ELF-1 (cell line): ENCODE results near the gene TMEM178B.
"Not testable (repeated sequence)": the region's sequence is repeated elsewhere in the genome, so short reads cannot be mapped to it uniquely, and the experiment has no call there.

Experiments used
- DNase-seq: peaks from one replicate; pipeline ENCODE4 v3.0.0-alpha.2; 2016; ENCODE audit warnings: low read depth, low spot score

The TMEM178B gene

DNA sequence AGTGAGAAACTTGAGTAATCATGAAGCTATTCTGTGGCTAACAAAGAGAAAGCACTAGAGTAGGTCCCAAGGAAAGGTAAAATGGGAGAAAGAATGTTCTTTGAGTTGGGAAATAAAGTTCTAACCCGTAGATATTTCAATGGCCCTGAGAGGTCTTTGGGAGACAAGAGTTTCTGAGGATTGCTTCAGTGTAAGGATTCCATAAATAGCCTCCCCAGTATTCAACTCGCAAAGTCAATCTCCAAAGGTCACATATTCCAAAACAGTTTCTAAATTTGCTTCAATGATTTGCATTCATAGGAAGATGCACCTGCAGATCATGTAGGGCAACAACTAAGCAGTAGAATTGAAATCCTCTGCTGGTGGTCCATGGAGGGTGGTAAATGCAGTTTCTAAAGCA is 238.5 kb downstream of the TMEM178B start:
- DNase-seq: no peak

DNA sequence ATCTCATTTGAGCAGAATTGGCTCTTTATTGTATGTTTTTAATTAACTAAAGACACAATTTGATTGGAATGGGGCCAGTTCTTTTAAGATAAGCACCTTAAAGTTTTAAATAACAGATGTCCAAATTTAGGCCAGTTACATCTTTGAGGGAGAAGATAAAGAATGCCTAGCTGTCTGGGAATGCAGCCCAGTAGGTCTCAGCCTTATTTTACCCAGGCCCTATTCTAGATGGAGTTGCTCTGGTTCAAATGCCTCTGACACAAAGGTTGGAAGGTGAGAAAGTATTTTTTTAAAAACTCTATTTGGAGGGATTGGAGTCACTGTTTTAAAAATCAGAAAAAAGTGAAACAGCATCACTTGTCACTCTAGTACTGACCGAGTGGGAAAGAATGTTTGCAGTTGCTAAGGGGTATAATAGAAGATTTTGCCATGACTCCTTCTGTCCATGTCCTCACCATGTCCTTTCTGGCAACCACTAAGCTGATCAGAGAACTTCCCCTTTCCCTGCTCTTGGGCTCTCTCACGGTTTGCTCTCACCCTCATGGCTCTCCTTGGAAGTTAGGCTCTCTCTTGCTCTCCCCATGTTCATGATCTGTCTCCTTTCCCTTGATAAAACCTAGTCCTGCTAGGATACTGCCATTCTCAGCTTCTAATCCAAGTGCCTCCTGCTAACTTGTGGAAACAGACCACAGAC is 239.1 kb downstream of the TMEM178B start:
- DNase-seq: no peak

GRCh38 chr7:141313896-141314295 is 240.0 kb downstream of the TMEM178B start:
- DNase-seq: no peak

DNA sequence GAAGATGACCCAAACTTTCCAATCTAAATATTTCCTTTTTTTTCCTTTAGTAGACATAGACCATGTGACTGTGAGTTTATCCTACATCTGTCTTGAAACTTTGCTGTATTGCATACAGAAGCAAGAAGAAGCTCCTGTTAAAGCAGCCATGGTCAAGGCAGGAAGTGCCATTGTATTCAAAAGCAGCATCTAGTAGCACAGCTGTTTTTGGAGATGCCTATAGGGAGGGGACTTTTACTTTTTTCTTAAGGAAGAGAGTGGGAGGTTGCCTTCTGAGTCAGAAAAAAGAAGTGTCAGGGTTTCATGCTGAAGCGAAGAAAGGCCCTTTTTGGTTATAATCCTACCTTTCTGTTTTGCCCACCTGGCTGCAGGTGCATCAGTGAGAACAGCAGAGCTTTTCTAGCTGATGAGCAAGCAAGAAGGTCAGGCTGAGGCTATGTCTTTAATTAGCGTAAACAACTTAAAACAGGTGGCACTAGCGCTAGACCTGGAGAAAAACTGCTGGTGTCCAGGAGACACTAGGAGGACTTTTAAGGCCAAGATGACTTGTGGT is 243.2 kb downstream of the TMEM178B start:
- DNase-seq: no peak

- DNase-seq: no peak
These were observed 246.4 kb downstream of the TMEM178B start for GRCh38 chr7:141320287-141320686.

- DNase-seq: no peak
These were observed 248.5 kb downstream of the TMEM178B start for GRCh38 chr7:141322383-141322782.

GRCh38 chr7:141323826-141324225 is 250.0 kb downstream of the TMEM178B start:
- DNase-seq: no peak

DNA sequence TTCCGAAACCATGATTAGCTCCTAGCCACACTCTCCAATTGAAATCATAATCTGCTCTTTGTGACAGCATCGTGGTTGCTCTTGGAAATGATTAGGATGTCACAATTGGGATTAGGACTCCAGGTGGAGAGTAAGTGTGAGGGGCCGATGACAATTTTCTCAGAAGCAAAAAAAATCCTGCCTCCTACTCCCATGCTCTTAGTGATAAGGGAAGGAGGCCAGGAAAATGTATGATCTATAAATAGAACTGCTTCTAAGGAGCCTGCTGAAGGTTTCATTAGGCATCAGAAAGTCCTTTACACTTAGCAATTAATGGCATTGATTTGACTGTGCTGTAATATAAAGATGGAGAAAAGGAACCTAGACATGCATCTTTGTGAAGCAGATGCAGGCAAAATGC is 251.0 kb downstream of the TMEM178B start:
- no peak for DNase-seq

GRCh38 chr7:141325275-141325674 is 251.4 kb downstream of the TMEM178B start:
- DNase-seq: no peak

- no peak for DNase-seq
These were observed 254.4 kb downstream of the TMEM178B start for GRCh38 chr7:141328290-141328689.

- not testable (repeated sequence) for DNase-seq
These were observed 256.4 kb downstream of the TMEM178B start for GRCh38 chr7:141330285-141330684.

- peak; percentile 65 for DNase-seq
These were observed 259.6 kb downstream of the TMEM178B start for GRCh38 chr7:141333459-141333858.

- no peak for DNase-seq
These were observed 261.3 kb downstream of the TMEM178B start for GRCh38 chr7:141335164-141335563.

DNA sequence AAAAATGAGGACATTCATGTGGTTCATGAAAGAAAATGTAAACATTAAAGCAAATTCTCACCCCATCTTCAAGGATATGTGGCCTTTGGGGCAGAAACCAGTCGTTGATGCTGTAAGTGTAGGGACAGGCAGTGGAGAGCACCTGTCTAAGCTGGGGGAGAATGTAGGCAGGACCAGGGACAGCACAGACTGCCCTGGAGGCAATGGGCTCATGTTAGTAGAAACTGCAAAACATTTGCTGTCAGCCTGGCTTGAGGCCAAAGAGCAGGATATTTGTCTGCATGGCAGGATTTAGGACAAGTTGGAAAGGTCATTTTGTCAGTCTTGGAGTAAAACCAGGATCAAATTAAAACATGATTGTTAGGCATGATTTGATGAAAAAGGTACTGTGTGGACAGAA is 265.7 kb downstream of the TMEM178B start:
- peak; percentile 50 for DNase-seq

GRCh38 chr7:141340991-141341390 is 267.1 kb downstream of the TMEM178B start:
- DNase-seq: no peak

DNA sequence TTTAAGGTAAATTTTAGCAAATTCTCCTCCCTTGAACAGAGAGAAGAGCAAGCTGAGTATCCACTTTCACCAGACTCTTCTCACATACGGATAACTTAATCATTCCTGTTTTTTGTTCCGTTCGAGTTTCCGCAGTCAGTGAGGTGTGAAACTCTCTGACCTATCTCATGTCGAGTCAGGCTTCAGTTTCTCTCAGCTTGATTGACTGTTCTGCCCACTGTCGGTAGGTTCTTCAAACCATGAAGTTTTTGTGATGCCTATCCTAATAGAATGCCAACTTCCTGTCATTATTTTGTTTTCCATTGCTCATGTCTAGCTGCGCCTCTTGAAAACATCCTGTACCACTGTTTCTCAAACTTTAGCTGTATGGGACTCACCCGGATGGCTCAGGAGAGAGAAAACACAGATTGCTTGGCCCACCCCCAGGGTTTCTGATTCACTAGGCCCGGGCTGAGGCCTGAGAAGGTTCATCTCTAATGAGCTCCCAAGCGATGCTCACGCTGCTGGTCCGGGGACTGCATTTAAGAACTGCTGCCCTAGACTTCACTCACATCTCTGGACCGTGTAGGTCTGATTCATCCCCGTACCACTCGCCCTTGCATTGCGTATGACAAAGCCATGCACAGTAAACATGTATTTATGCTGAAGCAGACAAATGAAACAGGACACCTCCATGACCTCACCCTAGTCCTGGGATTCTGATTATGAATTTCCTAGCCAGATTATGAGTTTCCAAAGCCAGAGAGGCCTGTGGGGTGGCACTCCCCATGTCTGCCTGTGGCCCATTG is 269.0 kb downstream of the TMEM178B start:
- no peak for DNase-seq

DNA sequence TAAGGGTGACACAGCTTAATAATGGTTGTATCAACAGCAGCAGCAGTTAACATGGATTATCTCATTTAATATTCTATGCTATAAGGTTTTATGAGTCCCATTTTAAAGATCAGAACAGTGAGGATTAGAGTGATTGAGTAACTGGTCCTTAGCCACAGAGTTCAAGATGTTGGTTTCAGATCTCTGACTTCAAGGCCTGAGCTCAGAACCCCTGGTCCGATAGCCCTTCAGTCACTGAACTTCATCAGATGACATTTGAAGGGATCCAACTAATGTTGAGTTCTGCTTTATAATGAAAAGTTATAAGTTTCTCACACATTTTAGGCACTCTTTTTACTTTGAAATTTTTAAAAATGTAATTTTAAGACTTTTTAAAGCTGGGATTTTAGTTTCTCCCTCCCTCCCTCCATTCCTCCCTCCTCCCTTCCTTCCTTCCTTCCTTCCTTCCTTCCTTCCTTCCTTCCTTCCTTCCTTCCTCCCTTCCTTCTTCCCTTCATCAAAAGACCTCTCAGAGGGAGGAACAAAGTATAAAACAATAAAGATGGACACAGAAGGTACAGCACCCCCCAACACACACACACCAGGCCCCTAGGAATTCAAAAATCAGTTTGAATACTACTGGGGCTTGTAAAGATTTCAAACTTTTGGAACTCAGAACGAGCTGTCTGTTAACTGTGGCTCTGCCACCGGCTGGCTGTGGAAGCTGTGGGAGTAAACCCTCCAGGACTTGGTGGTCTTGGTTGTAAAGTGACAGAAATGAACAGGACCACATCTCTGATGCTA is 270.5 kb downstream of the TMEM178B start:
- DNase-seq: no peak

GRCh38 chr7:141348728-141349127 is 274.9 kb downstream of the TMEM178B start:
- DNase-seq: no peak

DNA sequence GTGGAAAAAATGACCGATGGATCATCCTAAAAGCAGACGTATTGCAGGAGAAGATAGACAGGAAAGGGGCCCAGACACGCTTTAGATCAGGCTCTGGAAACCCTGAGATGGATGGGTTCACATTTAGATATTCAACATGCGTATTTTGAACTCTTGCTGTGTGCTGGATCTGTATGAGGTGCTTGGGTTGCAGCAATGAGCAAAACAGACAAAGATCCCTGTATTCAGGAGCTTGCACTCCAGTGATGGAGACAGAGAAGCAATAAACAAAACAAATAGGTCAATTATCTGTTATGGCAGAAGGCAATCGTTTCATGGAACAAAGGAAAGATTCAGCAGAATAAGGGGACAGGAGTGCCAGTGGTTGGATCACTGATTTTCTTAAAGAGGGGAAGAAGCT is 275.5 kb downstream of the TMEM178B start:
- no peak for DNase-seq

DNA sequence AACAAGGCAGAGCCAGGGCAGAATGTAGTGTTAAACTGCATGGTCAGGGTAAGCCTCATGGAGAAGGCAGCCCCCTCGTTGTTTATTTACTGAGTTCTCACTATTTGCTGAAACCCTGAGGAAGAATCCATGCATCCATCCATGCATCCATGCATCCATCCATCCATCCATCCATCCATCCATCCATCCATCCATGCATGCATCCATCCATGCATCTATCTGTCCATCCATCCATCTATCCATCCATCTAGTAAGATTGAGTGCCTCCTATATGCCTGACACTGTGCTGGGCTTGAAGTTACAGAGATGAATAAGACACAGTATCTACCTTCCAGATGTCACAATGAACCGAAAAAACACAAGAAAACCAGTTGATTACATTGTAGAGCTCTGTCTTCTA is 275.9 kb downstream of the TMEM178B start:
- no peak for DNase-seq

GRCh38 chr7:141351175-141351574 is 277.3 kb downstream of the TMEM178B start:
- no peak for DNase-seq

GRCh38 chr7:141352955-141353354 is 279.1 kb downstream of the TMEM178B start:
- DNase-seq: no peak
